Peyer's patch (tissue), 4 donors: ENCODE data around the gene SMG6. TPM values are rescaled to one million over a fixed set of nuclear protein-coding genes. Genes with fewer than 3 reads are reported as not detected.

ENCODE experiments used
- DNase-seq, 3 donors: peaks; one replicate each; pipeline ENCODE4 v3.0.0-alpha.2; 2017 to 2019
- H3K27ac ChIP-seq, 4 donors: fragments of 200-600 bp; sonication (generic); one replicate each; pipeline ENCODE4 v1.5.1; 2016 to 2019
- H3K27me3 ChIP-seq, 2 donors: fragments of 200-600 bp; sonication (generic); one replicate each; pipeline ENCODE4 v1.5.1; 2019
- H3K36me3 ChIP-seq, 3 donors: fragments of 200-600 bp; sonication (generic); one replicate each; pipeline ENCODE4 v1.5.1; 2016 to 2019
- H3K4me1 ChIP-seq, 4 donors: fragments of 200-600 bp; sonication (generic); one replicate each; pipeline ENCODE4 v1.5.1; 2016 to 2019
- H3K4me3 ChIP-seq, 4 donors: fragments of 200-600 bp; sonication (generic); 1 replicate in 3 of 4; 2 replicates in 1 of 4; pipeline ENCODE4 v1.5.1; 2016 to 2019; ENCODE audit warnings: mild to moderate bottlenecking in 1 of 4
- H3K9me3 ChIP-seq, 4 donors: fragments of 200-600 bp; sonication (generic); one replicate each; pipeline ENCODE4 v1.5.1; 2016 to 2019; ENCODE audit warnings: mild to moderate bottlenecking in 1 of 4
- POLR2A ChIP-seq, 2 donors: fragments of 450-650 bp; IDR thresholded peaks; one replicate each; pipeline ENCODE4 v1.5.1; 2017; ENCODE audit warnings: antibody characterized with exemption in 2 of 2, mild to moderate bottlenecking in 2 of 2, moderate library complexity in 2 of 2
- small RNA-seq, 2 donors: library from RNA; depleted of rRNA; stranded (forward); fragments of <200 nt; gene quantifications; one replicate each; pipeline ENCODE3, GENCODE V24; 2016
- total RNA-seq, 4 donors: library from RNA; depleted of rRNA; stranded (reverse); fragments of >200 nt; gene quantifications; one replicate each; pipeline ENCODE4 v1.1.0, GENCODE V29; 2016
- TF ChIP-seq, protein P1 (sequence below), 6 experiments: fragments of 450-650 bp in 4 of 6; fragments of 200-600 bp in 2 of 6; sonication (generic) in 1 of 6; IDR thresholded peaks; one replicate each; pipeline ENCODE4 v1.5.1; 2017 to 2019; ENCODE audit warnings: antibody characterized with exemption in 6 of 6, mild to moderate bottlenecking in 3 of 6, moderate library complexity in 1 of 6

SMG6 gene
- total RNA-seq, 4 donors from 2014 or later = 33.3 to 139 (median 67.4) TPM

DNA sequence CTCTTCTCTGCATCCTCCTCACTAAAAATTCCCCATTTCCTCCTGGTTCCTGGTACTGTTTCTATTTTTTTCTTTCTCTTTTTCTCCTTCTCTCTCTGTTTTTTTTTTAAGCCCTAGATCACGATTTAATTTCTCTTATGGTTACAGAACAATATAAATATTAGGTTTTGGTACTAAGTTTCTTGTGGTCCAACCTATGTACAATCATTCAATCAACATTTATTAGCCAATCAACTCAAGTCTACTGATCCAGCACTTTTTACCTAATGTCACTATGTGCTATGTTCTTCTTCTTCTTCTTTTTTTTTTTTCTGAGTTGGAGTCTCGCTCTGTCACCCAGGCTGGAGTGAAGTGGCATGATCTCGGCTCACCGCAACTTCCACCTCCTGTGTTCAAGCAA, 291.1 kb downstream of the SMG6 start:
- no peaks in the 10 kb centered on the region for H3K4me1 ChIP-seq
- no peak overlapping the region for H3K27ac ChIP-seq
- DNase-seq = no peak
- H3K9me3 ChIP-seq = no peaks in the 10 kb centered on the region
- TF ChIP-seq, protein P1, sequence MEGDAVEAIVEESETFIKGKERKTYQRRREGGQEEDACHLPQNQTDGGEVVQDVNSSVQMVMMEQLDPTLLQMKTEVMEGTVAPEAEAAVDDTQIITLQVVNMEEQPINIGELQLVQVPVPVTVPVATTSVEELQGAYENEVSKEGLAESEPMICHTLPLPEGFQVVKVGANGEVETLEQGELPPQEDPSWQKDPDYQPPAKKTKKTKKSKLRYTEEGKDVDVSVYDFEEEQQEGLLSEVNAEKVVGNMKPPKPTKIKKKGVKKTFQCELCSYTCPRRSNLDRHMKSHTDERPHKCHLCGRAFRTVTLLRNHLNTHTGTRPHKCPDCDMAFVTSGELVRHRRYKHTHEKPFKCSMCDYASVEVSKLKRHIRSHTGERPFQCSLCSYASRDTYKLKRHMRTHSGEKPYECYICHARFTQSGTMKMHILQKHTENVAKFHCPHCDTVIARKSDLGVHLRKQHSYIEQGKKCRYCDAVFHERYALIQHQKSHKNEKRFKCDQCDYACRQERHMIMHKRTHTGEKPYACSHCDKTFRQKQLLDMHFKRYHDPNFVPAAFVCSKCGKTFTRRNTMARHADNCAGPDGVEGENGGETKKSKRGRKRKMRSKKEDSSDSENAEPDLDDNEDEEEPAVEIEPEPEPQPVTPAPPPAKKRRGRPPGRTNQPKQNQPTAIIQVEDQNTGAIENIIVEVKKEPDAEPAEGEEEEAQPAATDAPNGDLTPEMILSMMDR (IDR thresholded peaks at IDR 0.05) = no peak
- TF ChIP-seq POLR2A (IDR thresholded peaks at IDR 0.05) = no peak
- H3K36me3 ChIP-seq = no peaks in the 10 kb centered on the region
- no peaks in the 10 kb centered on the region for H3K27me3 ChIP-seq
- no peak overlapping the region for H3K4me3 ChIP-seq

DNA sequence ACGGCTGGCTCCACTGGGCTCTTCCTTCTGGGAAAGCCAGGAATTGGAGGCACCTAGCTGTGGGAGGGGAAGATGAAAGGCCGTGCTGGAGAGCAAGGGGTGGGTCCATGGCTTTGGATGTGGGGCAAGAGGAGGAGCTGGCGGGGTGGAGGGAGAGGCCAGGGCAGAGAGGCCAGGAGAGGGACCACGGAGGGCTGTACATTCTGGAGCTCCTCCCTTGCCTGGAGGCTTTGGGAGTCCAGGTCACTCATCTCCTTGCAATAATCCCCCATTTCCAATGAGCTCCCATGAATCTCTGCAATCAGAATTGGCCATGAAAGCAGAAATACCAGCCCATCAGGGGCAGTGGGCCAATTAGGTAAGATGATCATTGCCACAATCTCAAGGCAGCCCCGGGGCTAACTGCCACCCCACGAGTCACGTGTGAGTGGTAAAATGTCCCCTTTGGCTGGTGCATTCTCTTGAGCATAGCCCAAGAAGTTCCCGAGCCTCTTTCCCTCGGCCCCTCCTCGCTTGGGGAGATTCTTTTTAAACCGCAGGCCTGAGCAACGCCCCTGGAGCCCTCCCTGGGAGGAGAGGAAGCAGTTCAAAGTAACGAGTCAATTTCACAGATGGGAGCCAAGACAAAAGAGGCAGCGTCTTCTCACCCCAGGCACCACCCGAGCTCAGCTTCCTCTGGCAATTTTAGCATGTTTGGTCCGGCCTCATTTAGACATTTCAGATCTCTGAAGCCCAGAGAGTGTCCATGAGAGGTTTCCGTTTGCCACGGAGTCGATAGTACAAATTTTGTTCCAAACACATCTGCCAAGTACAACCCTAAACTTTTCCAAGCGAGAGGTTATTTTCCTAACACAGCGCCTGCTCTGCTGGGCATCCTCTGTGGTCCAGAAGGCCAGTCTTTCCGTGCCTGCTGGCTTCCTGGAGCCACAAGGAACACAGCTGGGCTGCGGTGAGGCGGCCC, 291.9 kb downstream of the SMG6 start:
- TF ChIP-seq POLR2A (IDR thresholded peaks at IDR 0.05) = no peak
- TF ChIP-seq, protein P1 (IDR thresholded peaks at IDR 0.05) = no peak
- Histone ChIP-seq H3K27me3 (no peaks in the 10 kb centered on the region), H3K9me3 (no peaks in the 10 kb centered on the region), H3K4me3 (no peak overlapping the region), H3K4me1 (no peaks in the 10 kb centered on the region), H3K27ac (peak overlapping the region in 1 of 4 donors; percentile 37), H3K36me3 (no peaks in the 10 kb centered on the region)
- DNase-seq = no peak

Small RNA genes lying within 50 kb of the gene (small RNA-seq; reads per million reads assigned to genes)
- gene AC090617.6 (0 reads per million in 2 donors), gene AC090617.7 (0 reads per million in 2 donors), gene AC090617.8 (0 reads per million in 2 donors), gene AC090617.9 (0 reads per million in 2 donors), gene MIR132 (5.7 to 31.4 reads per million in 2 donors), gene MIR212 (0.41 to 7.5 reads per million in 2 donors), gene OVCA2 (0 reads per million in 2 donors), gene RN7SL624P (0 reads per million in 2 donors), gene SNORD91A (608 to 1,293 reads per million in 2 donors), gene SNORD91B (169 to 182 reads per million in 2 donors)

Other genes starting within 250 kb of the SMG6 start
- 10 to 100 TPM in 2 of 4 donors, 1 to 10 TPM in 2; 6.8 to 40.4 (median 12.8) TPM for gene HIC1, start 248.7 kb downstream of the SMG6 start, total RNA-seq
- 10 to 100 TPM in 1 of 4 donors, 1 to 10 TPM in 3; 2.1 to 27.2 (median 5.5) TPM for gene SRR, start 165 bp upstream of the SMG6 start, total RNA-seq
- 10 to 100 TPM in 3 of 4 donors, 1 to 10 TPM in 1; 5.6 to 87.5 (median 28.6) TPM for gene TSR1, start 32.7 kb upstream of the SMG6 start, total RNA-seq
- gene SGSM2, start 33.7 kb upstream of the SMG6 start, total RNA-seq = 100 to 1,000 TPM in 3 of 4 donors, 10 to 100 TPM in 1; 48.5 to 151 (median 113) TPM
- 10 to 100 TPM in 3 of 4 donors, 1 to 10 TPM in 1; 9.5 to 57.8 (median 39.0) TPM for gene MNT, start 97.3 kb upstream of the SMG6 start, total RNA-seq
- 10 to 100 TPM; 24.0 to 29.7 (median 27.9) TPM for gene METTL16, start 208.1 kb upstream of the SMG6 start, total RNA-seq